Breast epithelium (tissue), 3 donors: ENCODE results near the gene PTDSS2.

ENCODE experiments used
- CTCF ChIP-seq, 3 donors: fragments of 450-650 bp; IDR thresholded peaks; one replicate each; pipeline ENCODE4 v1.5.1; 2016 to 2017; ENCODE audit warnings: antibody characterized with exemption in 3 of 3, mild to moderate bottlenecking in 3 of 3, moderate library complexity in 3 of 3
- POLR2A ChIP-seq: fragments of 450-650 bp; IDR thresholded peaks from one replicate; pipeline ENCODE4 v1.6.1; 2016; ENCODE audit warnings: antibody characterized with exemption, mild to moderate bottlenecking, moderate library complexity
- POLR2AphosphoS5 ChIP-seq, 3 donors: sonication (generic); formaldehyde crosslinking; IDR thresholded peaks; one replicate each; pipeline ENCODE4 v1.6.1; 2017; ENCODE audit warnings: antibody characterized with exemption in 3 of 3

GRCh38 chr11:447923-448731, 2.0 kb upstream of the PTDSS2 start:
- TF ChIP-seq CTCF (IDR thresholded peaks at IDR 0.05): peak; percentile 62 to 95 (median 82)
- peak; percentile 87 to 91 (median 89) for TF ChIP-seq POLR2AphosphoS5 (IDR thresholded peaks at IDR 0.05)
- TF ChIP-seq POLR2A: peak; percentile 71
